HL-60 (cell line): ENCODE results near the gene LCN6.

Experiments
- DNase-seq, 2 experiments: peaks; one replicate each; pipeline ENCODE4 v3.0.0-alpha.2; 2010 to 2020; ENCODE audit warnings: low read depth in 1 of 2, low spot score in 1 of 2
- H3K27ac ChIP-seq: fragments of 250-450 bp; sonication (Bioruptor Pico); replicated peaks from 2 replicates; pipeline ENCODE4 v1.5.1; 2020; ENCODE audit warnings: mild to moderate bottlenecking, moderate library complexity
- H3K27me3 ChIP-seq: fragments of 250-450 bp; sonication (Bioruptor Pico); 2 replicates; pipeline ENCODE4 v1.5.1; 2021; ENCODE audit warnings: mild to moderate bottlenecking, moderate library complexity; ENCODE audit not compliant: insufficient read depth, poor library complexity, severe bottlenecking
- H3K4me3 ChIP-seq: replicated peaks from 2 replicates; pipeline ENCODE4 v1.5.1; 2011; ENCODE audit warnings: mild to moderate bottlenecking, control low read depth, low read length; ENCODE audit not compliant: insufficient read depth
- GABPA ChIP-seq: IDR thresholded peaks from 2 replicates; pipeline ENCODE4 v1.6.1; 2012; ENCODE audit warnings: low read depth
- POLR2AphosphoS5 ChIP-seq: IDR thresholded peaks from 2 replicates; pipeline ENCODE4 v1.6.1; 2012; ENCODE audit warnings: low read depth
- REST ChIP-seq: IDR thresholded peaks from 2 replicates; pipeline ENCODE4 v1.6.1; 2012; ENCODE audit warnings: low read depth; ENCODE audit not compliant: insufficient replicate concordance
- SPI1 ChIP-seq: IDR thresholded peaks from 2 replicates; pipeline ENCODE4 v1.6.1; 2012; ENCODE audit warnings: low read depth, mild to moderate bottlenecking, borderline replicate concordance
- TF ChIP-seq, protein P1 (sequence below): IDR thresholded peaks from one replicate; pipeline ENCODE4 v1.5.1; 2011; ENCODE audit warnings: low read length, control low read depth, inconsistent platforms; ENCODE audit not compliant: insufficient read depth

The LCN6 gene

DNA sequence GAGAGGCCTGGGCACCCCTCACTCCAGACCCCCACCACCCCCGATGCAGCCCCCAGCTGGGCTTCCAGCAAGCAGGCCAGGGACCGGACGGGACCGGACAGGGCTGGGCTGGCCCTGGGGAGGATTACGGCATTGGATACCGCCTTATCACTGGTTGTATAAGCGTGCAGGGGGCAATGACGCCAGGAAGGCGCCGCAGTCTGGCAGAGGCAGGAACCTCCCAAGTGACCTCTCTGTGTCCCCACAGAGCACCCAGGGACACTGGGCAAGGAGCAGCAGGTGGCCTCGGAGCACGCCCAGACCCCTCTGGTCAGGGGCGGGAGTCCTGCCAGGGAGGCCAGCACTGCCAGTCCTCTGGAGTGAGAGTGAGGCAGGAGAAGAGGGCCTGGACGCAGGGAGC, 16.7 kb upstream of the LCN6 start:
- TF ChIP-seq GABPA (no peak), POLR2AphosphoS5 (no peak), SPI1 (no peak), REST (no peak)
- TF ChIP-seq, protein P1, sequence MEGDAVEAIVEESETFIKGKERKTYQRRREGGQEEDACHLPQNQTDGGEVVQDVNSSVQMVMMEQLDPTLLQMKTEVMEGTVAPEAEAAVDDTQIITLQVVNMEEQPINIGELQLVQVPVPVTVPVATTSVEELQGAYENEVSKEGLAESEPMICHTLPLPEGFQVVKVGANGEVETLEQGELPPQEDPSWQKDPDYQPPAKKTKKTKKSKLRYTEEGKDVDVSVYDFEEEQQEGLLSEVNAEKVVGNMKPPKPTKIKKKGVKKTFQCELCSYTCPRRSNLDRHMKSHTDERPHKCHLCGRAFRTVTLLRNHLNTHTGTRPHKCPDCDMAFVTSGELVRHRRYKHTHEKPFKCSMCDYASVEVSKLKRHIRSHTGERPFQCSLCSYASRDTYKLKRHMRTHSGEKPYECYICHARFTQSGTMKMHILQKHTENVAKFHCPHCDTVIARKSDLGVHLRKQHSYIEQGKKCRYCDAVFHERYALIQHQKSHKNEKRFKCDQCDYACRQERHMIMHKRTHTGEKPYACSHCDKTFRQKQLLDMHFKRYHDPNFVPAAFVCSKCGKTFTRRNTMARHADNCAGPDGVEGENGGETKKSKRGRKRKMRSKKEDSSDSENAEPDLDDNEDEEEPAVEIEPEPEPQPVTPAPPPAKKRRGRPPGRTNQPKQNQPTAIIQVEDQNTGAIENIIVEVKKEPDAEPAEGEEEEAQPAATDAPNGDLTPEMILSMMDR = no peak
- Histone ChIP-seq H3K27ac (no peak overlapping the region), H3K27me3 (no peaks in the 10 kb centered on the region), H3K4me3 (no peak overlapping the region)
- DNase-seq = no peak

DNA sequence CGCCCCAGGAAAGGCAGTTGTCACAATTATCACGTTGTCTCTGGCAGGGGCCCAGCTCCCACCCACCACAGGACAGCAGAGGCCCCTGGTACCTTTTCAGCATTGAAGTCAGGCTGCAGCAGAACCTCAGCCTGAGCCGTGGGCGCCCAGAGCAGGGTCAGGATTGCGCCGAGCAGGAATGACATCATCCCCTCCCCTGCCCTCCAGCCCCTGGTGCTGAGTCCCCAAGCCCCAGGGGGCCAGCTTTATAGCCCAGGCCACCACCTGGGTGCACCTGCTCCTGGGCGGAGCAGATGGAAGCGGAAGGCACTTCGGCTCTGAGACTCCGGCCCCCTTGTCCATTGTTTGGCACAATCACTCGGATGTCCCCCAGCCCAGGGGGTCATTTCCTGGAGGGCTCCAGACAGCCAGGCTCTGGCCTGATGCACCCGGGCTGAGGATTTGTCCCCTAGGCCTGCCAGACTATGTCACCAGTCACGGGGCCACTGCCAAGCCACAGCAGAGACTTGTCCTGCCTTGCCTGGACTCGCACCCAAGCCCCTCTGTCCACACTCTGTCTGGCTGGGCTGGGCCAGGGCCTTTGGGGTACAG, 16.1 kb upstream of the LCN6 start, which contains the start of gene LCN15:
Gene LCN15, minus strand, starts transcription at position 218 of the 591 bp plus-strand sequence. Its CDS starts 30 bp downstream, at position 188.
- TF ChIP-seq SPI1 (no peak), GABPA (no peak), POLR2AphosphoS5 (no peak), REST (no peak)
- TF ChIP-seq, protein P1 = no peak
- H3K4me3 ChIP-seq = no peak within 1 kb of the TSS
- no peak for DNase-seq
- no peak within 1 kb of the TSS for H3K27ac ChIP-seq
- no peaks in the 10 kb centered on the region for H3K27me3 ChIP-seq

DNA sequence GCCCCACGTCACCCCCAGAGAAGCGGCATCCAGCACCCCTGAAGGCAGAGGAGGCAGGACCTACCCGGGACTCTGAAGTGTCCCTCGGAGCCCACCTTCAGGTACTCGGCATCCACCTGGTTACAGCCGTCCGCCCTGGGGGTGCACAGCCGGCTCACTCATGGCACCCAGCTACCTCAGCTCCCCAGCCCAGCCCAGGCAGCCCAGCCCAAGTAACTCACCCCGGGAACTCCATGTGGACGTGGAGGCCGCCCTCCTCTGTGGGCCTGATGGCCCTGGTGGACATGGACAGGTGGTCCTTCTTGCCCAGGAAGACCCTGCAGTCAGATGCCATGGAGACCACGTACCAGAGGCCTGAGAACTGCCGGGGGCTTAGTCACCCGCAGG, 15.3 kb upstream of the LCN6 start:
- no peak overlapping the region for H3K27ac ChIP-seq
- no peak for DNase-seq
- no peak overlapping the region for H3K4me3 ChIP-seq
- TF ChIP-seq, protein P1 = no peak
- TF ChIP-seq POLR2AphosphoS5 (no peak), GABPA (no peak), REST (no peak), SPI1 (no peak)
- no peaks in the 10 kb centered on the region for H3K27me3 ChIP-seq
